Uterus (tissue), 2 donors: ENCODE data around the gene ZNF526.

Experiments
- CTCF ChIP-seq, 4 experiments: fragments of 200-600 bp in 2 of 4; fragments of 450-650 bp in 2 of 4; sonication (generic) in 2 of 4; IDR thresholded peaks; one replicate each; pipeline ENCODE4 v1.5.1; 2016 to 2019; ENCODE audit warnings: antibody characterized with exemption in 4 of 4, mild to moderate bottlenecking in 2 of 4, moderate library complexity in 1 of 4
- POLR2A ChIP-seq, 2 donors: fragments of 450-650 bp; IDR thresholded peaks; one replicate each; pipeline ENCODE4 v1.6.1; 2016; ENCODE audit warnings: antibody characterized with exemption in 2 of 2, mild to moderate bottlenecking in 1 of 2, moderate library complexity in 1 of 2

- TF ChIP-seq CTCF (IDR thresholded peaks at IDR 0.05) (no peak), POLR2A (IDR thresholded peaks at IDR 0.05) (no peak)
Measured at GRCh38 chr19:42229301-42229854, 9.3 kb downstream of the ZNF526 start.
